HCT116 (cell line): ENCODE measurements around the gene SCN7A. TPM values are rescaled to one million over a fixed set of nuclear protein-coding genes. Genes with fewer than 3 reads are reported as not detected.
"Not testable (repeated sequence)": the region's sequence is repeated elsewhere in the genome, so short reads cannot be mapped to it uniquely, and the experiment has no call there.

Source experiments
- ATAC-seq: fragments of 200-7000 bp; cut with Tn5 transposase; 2 replicates; pipeline ENCODE4 v1.9.1; 2020; ENCODE audit warnings: mild to moderate bottlenecking, moderate library complexity
- BruUV-seq: library from RNA; stranded (reverse); fragments of 400-500 nt; replicated peaks from 2 replicates; lab custom pipeline; 2021; lab: Mats Ljungman, UMichigan
- CTCF ChIA-PET: fragments of 300-600 bp; sonication (Branson Sonifier 250); formaldehyde crosslinking; loops from one replicate; lab custom pipeline; 2021; ENCODE audit warnings: antibody characterized with exemption; lab: Charles Lee
- POLR2A ChIA-PET: fragments of 300-600, 350-600 bp; sonication (Branson Sonifier 250); formaldehyde crosslinking; loops from one replicate; lab custom pipeline; 2021; ENCODE audit warnings: antibody characterized with exemption; lab: Charles Lee
- RAD21 ChIA-PET, 2 experiments: fragments of 300-600 bp; sonication (Branson Sonifier 250); formaldehyde crosslinking; loops; one replicate each; lab custom pipeline; 2023; ENCODE audit warnings: low total read pairs in 2 of 2; ENCODE audit not compliant: uncharacterized antibody in 2 of 2, unreplicated experiment in 2 of 2, low non-redundant PET in 1 of 2; lab: Charles Lee
- DNase-seq: peaks from one replicate; pipeline ENCODE4 v3.0.0-alpha.2; 2010; ENCODE audit warnings: low read depth, low spot score
- H2AFZ ChIP-seq: fragments of 200-600 bp; shearing (Covaris generic), sonication (generic); 2 replicates; pipeline ENCODE4 v1.6.1; 2017; ENCODE audit warnings: low read depth, mixed run types, mixed read lengths, antibody characterized with exemption, low read length; ENCODE audit not compliant: poor library complexity, severe bottlenecking
- H3K27ac ChIP-seq: 2 replicates; pipeline ENCODE4 v1.5.1; 2012; ENCODE audit warnings: low read depth, low read length
- H3K27me3 ChIP-seq: fragments of 200-600 bp; sonication (generic); 2 replicates; pipeline ENCODE4 v1.6.1; 2016; ENCODE audit warnings: mixed run types, low read length, mixed read lengths; ENCODE audit not compliant: insufficient read depth
- H3K36me3 ChIP-seq, 2 experiments: fragments of 200-500 bp in 1 of 2; fragments of 200-600 bp in 1 of 2; sonication (Bioruptor generic) in 1 of 2; sonication (generic) in 1 of 2; 2 replicates each; pipeline versions ENCODE4 v1.5.1 to v1.6.1; 2014 to 2016; ENCODE audit warnings: low read length in 2 of 2, inconsistent platforms in 1 of 2, mixed read lengths in 1 of 2, mixed run types in 1 of 2; ENCODE audit not compliant: insufficient read depth in 2 of 2, control insufficient read depth in 1 of 2
- H3K4me1 ChIP-seq, 2 experiments: fragments of 200-600 bp in 1 of 2; sonication (generic) in 1 of 2; 2 replicates each; pipeline versions ENCODE4 v1.5.1 to v1.6.1; 2012 to 2017; ENCODE audit warnings: low read length in 2 of 2, inconsistent platforms in 1 of 2, mild to moderate bottlenecking in 1 of 2, mixed read lengths in 1 of 2, mixed run types in 1 of 2, moderate library complexity in 1 of 2; ENCODE audit not compliant: insufficient read depth in 2 of 2, control insufficient read depth in 1 of 2
- H3K4me2 ChIP-seq: fragments of 200-600 bp; sonication (generic); 2 replicates; pipeline ENCODE4 v1.6.1; 2017; ENCODE audit warnings: mixed run types, low read length, mixed read lengths
- H3K4me3 ChIP-seq, 2 experiments: fragments of 200-600 bp in 1 of 2; sonication (generic) in 1 of 2; replicated peaks in 1 of 2; 2 replicates each; pipeline ENCODE4 v1.5.1; 2011 to 2016; ENCODE audit warnings: low read length in 2 of 2, control low read depth in 1 of 2, low read depth in 1 of 2, mild to moderate bottlenecking in 1 of 2, mixed read lengths in 1 of 2, mixed run types in 1 of 2
- H3K79me2 ChIP-seq: fragments of 200-600 bp; sonication (generic); 2 replicates; pipeline ENCODE4 v1.6.1; 2017; ENCODE audit warnings: mild to moderate bottlenecking, mixed run types, low read length, moderate library complexity, mixed read lengths; ENCODE audit not compliant: insufficient read depth
- H3K9ac ChIP-seq: fragments of 200-600 bp; sonication (generic); 2 replicates; pipeline ENCODE4 v1.6.1; 2016; ENCODE audit warnings: low read length, mixed read lengths
- H3K9me2 ChIP-seq: fragments of 200-600 bp; sonication (generic), shearing (Covaris generic); 2 replicates; pipeline ENCODE4 v1.6.1; 2017; ENCODE audit warnings: mixed run types, mild to moderate bottlenecking, moderate library complexity; ENCODE audit not compliant: insufficient read depth
- H3K9me3 ChIP-seq, 2 experiments: fragments of 200-500 bp in 1 of 2; fragments of 200-600 bp in 1 of 2; sonication (Bioruptor generic) in 1 of 2; sonication (generic) in 1 of 2; 2 replicates each; pipeline ENCODE4 v1.6.1; 2014 to 2017; ENCODE audit warnings: low read length in 2 of 2, mixed read lengths in 2 of 2, inconsistent platforms in 1 of 2, low read depth in 1 of 2, mild to moderate bottlenecking in 1 of 2, mixed run types in 1 of 2, moderate library complexity in 1 of 2; ENCODE audit not compliant: control insufficient read depth in 1 of 2, insufficient read depth in 1 of 2
- H4K20me1 ChIP-seq: fragments of 200-600 bp; sonication (generic), shearing (Covaris generic); 2 replicates; pipeline ENCODE4 v1.6.1; 2017; ENCODE audit warnings: mixed run types, mild to moderate bottlenecking, moderate library complexity; ENCODE audit not compliant: insufficient read depth
- ATF3 ChIP-seq: IDR thresholded peaks from 2 replicates; pipeline ENCODE4 v1.6.1; 2012
- CBX3 ChIP-seq: IDR thresholded peaks from 2 replicates; pipeline ENCODE4 v1.6.1; 2012; ENCODE audit warnings: low read depth
- EGR1 ChIP-seq: IDR thresholded peaks from 2 replicates; pipeline ENCODE4 v1.6.1; 2012; ENCODE audit warnings: low read depth
- ELF1 ChIP-seq: IDR thresholded peaks from 2 replicates; pipeline ENCODE4 v1.6.1; 2012; ENCODE audit warnings: low read depth, borderline replicate concordance
- EZH2 ChIP-seq: fragments of 200-600 bp; sonication (generic); IDR thresholded peaks from 2 replicates; pipeline ENCODE4 v1.6.1; 2017; ENCODE audit warnings: antibody characterized with exemption, mixed run types
- JUND ChIP-seq: IDR thresholded peaks from 2 replicates; pipeline ENCODE4 v1.6.1; 2012
- POLR2A ChIP-seq: IDR thresholded peaks from 2 replicates; pipeline ENCODE4 v1.7.0; 2011; ENCODE audit warnings: borderline replicate concordance; ENCODE audit not compliant: insufficient read depth, insufficient read length; ENCODE audit errors: extremely low read depth
- SIN3A ChIP-seq: IDR thresholded peaks from 2 replicates; pipeline ENCODE4 v1.6.1; 2012; ENCODE audit warnings: low read depth
- SP1 ChIP-seq: IDR thresholded peaks from 2 replicates; pipeline ENCODE4 v1.6.1; 2012; ENCODE audit warnings: low read depth
- SRF ChIP-seq: IDR thresholded peaks from 2 replicates; pipeline ENCODE4 v1.6.1; 2012; ENCODE audit warnings: low read depth
- TCF7L2 ChIP-seq: IDR thresholded peaks from 2 replicates; pipeline ENCODE4 v1.7.0; 2011; ENCODE audit warnings: borderline replicate concordance, inconsistent platforms; ENCODE audit not compliant: insufficient read depth, insufficient read length; ENCODE audit errors: extremely low read depth
- YY1 ChIP-seq: IDR thresholded peaks from 2 replicates; pipeline ENCODE4 v1.6.1; 2011; ENCODE audit warnings: low read length, low read depth, moderate library complexity, mild to moderate bottlenecking; ENCODE audit not compliant: insufficient replicate concordance; ENCODE audit errors: extremely low read depth
- ZNF274 ChIP-seq: fragments of 200-500 bp; sonication (Bioruptor generic); IDR thresholded peaks from 2 replicates; pipeline ENCODE4 v1.6.1; 2014; ENCODE audit warnings: mild to moderate bottlenecking, low read depth, low read length, inconsistent platforms
- intact Hi-C: fragments of 100-400 bp; cut with micrococcal nuclease; formaldehyde crosslinking; loops from 2 replicates; pipeline ENCODE4 v1.10.0; 2022
- total RNA-seq: library from RNA; stranded (reverse); gene quantifications from one replicate; pipeline ENCODE4 v1.2.1, GENCODE V29; 2021; ENCODE audit not compliant: unreplicated experiment

SCN7A gene
- total RNA-seq, 1 experiment from 2014 or later: 0.07 TPM

DNA sequence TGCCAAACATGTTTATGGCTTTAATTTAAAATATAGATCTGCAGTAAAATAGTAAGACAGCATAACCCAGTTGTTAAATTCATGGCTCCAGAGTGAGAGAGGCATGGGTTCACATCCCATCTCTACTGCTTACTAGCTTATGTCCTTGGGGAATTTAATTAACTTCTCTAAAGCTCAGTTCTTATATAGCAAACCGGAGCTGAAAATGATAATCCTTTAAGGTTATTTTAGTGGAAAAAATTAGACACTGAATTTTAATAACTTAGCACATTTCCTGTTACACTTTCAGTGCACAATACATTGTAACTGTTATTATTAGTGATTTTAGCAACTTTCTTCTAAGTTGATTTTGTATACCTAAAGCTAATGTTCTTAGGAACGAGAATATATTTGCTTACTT is 133.1 kb downstream of the SCN7A start (continued):
- TF ChIP-seq POLR2A (no peak), ZNF274 (no peak), SP1 (no peak), CBX3 (no peak), TCF7L2 (no peak)

- H3K9ac ChIP-seq: no peak overlapping the region
- no peak overlapping the region for H3K4me3 ChIP-seq
- no peaks in the 10 kb centered on the region for H3K4me1 ChIP-seq
- H2AFZ ChIP-seq: no peak overlapping the region
- ATAC-seq: no peak
- H3K9me3 ChIP-seq: no peaks in the 10 kb centered on the region
- BruUV-seq: no TSS peak
- ChIA-PET CTCF (interaction anchor here (0.9 to 1.7 kb wide), 6 partner anchors 14 to 59 kb away, joined by 4 to 13 read pairs (median 6); no protein-coding TSS in a partner anchor), RAD21 (interaction anchor here (0.9 to 1.0 kb wide), 2 partner anchors 59 kb away, joined by 3 to 4 read pairs; no protein-coding TSS in a partner anchor)
- H3K79me2 ChIP-seq: no peaks in the 10 kb centered on the region
- no peaks in the 10 kb centered on the region for H4K20me1 ChIP-seq
- no peaks in the 10 kb centered on the region for H3K9me2 ChIP-seq
- peaks cover 6% of the 10 kb centered on the region; the same call in 1 of the 2 replicates for H3K27me3 ChIP-seq
- H3K4me2 ChIP-seq: no peak overlapping the region
- H3K36me3 ChIP-seq: no peaks in the 10 kb centered on the region
- no peak for DNase-seq
- TF ChIP-seq SIN3A: no peak
- no peak for TF ChIP-seq TCF7L2
- TF ChIP-seq YY1: no peak
- no peak for TF ChIP-seq JUND
- no peak for TF ChIP-seq EZH2
- TF ChIP-seq ZNF274: no peak
- TF ChIP-seq SRF: no peak
- no peak for TF ChIP-seq EGR1
- TF ChIP-seq ELF1: no peak
- TF ChIP-seq ATF3: no peak
- no peak for TF ChIP-seq POLR2A
- TF ChIP-seq, all 23 proteins: peak for 0
- POLR2A ChIA-PET: no interaction called here
- intact Hi-C loops: loop anchor here (5.0 kb wide), 1 partner anchor 157 kb away; no protein-coding TSS in a partner anchor
- no peak overlapping the region for H3K27ac ChIP-seq
Measured at GRCh38 chr2:166360426-166360825, 133.6 kb downstream of the SCN7A start.

- H2AFZ ChIP-seq, H4K20me1 ChIP-seq, H3K27ac ChIP-seq, ATAC-seq, H3K9me3 ChIP-seq, intact Hi-C loops, H3K79me2 ChIP-seq, POLR2A ChIA-PET, H3K4me2 ChIP-seq, RAD21 ChIA-PET, H3K4me1 ChIP-seq, CTCF ChIA-PET, H3K27me3 ChIP-seq, H3K9me2 ChIP-seq, H3K4me3 ChIP-seq, H3K36me3 ChIP-seq, H3K9ac ChIP-seq, BruUV-seq, DNase-seq: not testable (repeated sequence)
Measured at GRCh38 chr2:166357950-166358321, 136.1 kb downstream of the SCN7A start.
